ENCODE results near the gene NRAS. TPM values are rescaled to one million over a fixed set of nuclear protein-coding genes. Genes with fewer than 3 reads are reported as not detected.

Gene NRAS
- total RNA-seq, result 42.5 and 45.9 TPM in 2 replicates

DNA sequence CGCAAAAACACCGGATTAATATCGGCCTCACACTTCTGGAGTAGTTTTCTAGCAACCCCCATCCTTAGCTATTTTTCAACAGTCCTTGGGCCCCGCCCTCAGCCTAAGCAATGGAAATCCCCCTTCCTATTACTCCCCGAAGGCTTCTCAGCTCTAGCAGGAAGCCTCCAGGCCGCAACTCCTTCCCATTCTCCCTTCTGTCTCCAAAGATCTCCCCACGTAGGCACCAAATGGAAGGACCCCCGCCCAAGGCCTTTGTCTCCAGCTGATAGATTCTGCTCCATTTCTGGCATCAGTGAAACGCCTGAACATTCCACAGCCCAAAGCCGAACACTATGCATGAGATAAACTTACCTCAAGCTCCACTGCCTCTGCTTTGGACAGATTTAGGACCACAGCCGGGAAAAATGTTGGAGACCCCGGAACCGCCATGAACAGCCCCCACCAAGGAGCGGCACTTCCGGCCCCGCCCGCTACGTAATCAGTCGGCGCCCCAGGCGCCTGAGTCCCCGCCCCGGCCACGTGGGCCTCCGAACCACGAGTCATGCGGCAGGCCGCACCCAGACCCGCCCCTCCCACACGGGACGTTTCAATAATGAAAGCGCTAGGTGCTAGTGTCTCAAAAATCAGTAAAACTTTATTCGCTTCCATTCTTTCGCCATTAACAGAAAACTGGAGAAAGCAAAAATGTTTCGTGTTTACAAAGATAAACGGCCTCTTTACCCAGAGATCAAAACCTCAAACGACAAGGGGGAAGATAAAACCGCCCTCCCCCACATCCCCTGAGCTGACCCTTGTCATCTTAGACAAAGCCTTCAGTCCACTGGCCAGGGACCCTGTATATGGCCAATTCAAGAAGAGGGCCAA is at the start of gene NRAS:
Gene NRAS (minus strand): TSS at position 468 of the 867 bp plus-strand sequence. CDS start 611 bp downstream, outside the sequence.

GRCh38 chr1:114757455-114758255 is 41.1 kb upstream of the NRAS start, which contains the start of gene CSDE1:
CSDE1 (minus strand) TSS chr1:114757984; CDS start chr1:114739890, 18,094 bp downstream.

GRCh38 chr1:114695430-114696058 is 21.0 kb downstream of the NRAS start, which contains the start of gene AMPD1:
AMPD1 (minus strand) TSS chr1:114695546; CDS start chr1:114695471, 75 bp downstream.

GRCh38 chr1:114669562-114670082 is 46.9 kb downstream of the NRAS start, which contains the start of gene DENND2C:
DENND2C (minus strand) TSS chr1:114670049; CDS start chr1:114625984, 44,065 bp downstream.

Other genes with a start within 250 kb of the NRAS start
- gene TRIM33, start 205.6 kb downstream of the NRAS start, total RNA-seq, result 19.2 and 25.4 TPM in 2 replicates
- gene BCAS2, start 135.2 kb downstream of the NRAS start, total RNA-seq, result 41.9 and 43.2 TPM in 2 replicates
- gene DENND2C, start 46.7 kb downstream of the NRAS start, total RNA-seq, result 2.4 and 2.6 TPM in 2 replicates
- gene AMPD1, start 21.2 kb downstream of the NRAS start, total RNA-seq, result not detected in 2 replicates
- gene CSDE1, start 41.2 kb upstream of the NRAS start, total RNA-seq, result 967 TPM in 2 replicates
- 63.1 and 63.5 TPM in 2 replicates for gene SIKE1, start 63.9 kb upstream of the NRAS start, total RNA-seq
- not detected in 2 replicates for gene SYCP1, start 138.1 kb upstream of the NRAS start, total RNA-seq

All from aortic smooth muscle cell (primary cell).